A549 treated with CpdA at 1 μM for 4 hours (cell line): Measurements from ENCODE around the gene SHISAL2B. TPM values are rescaled to one million over a fixed set of nuclear protein-coding genes. Genes with fewer than 3 reads are reported as not detected.

Experiments
- total RNA-seq: library from RNA; stranded (reverse); fragments of 200-300 nt; extraction: Qiagen RNA extraction; gene quantifications from 5 replicates; pipeline ENCODE4 v1.2.3, GENCODE V29; 2022; ENCODE audit warnings: low read depth

Gene SHISAL2B
- not detected in 5 replicates for total RNA-seq

GRCh38 chr5:64690417-64691151, at the start of gene SHISAL2B:
Gene SHISAL2B (plus strand): TSS chr5:64690503. CDS start chr5:64690624, 121 bp downstream.

Other genes starting within 250 kb of the SHISAL2B start
- not detected in 5 replicates for gene RGS7BP, start 184.5 kb upstream of the SHISAL2B start, total RNA-seq
- gene SREK1IP1, start 78.2 kb downstream of the SHISAL2B start, total RNA-seq = 6.8 to 11.0 TPM (median 8.2 TPM) in 5 replicates
- 15.5 to 23.0 TPM (median 15.9 TPM) in 5 replicates for gene CWC27, start 78.4 kb downstream of the SHISAL2B start, total RNA-seq